K562 (cell line): ENCODE results near the gene NECTIN4. TPM values are rescaled to one million over a fixed set of nuclear protein-coding genes. Genes with fewer than 3 reads are reported as not detected.

Experiments used
- ARID1B ChIP-seq: fragments of 450-650 bp; IDR thresholded peaks from 2 replicates; pipeline ENCODE4 v1.6.1; 2016; ENCODE audit warnings: antibody characterized with exemption, mild to moderate bottlenecking, inconsistent platforms
- ASH1L ChIP-seq: fragments of 450-650 bp; IDR thresholded peaks from 2 replicates; pipeline ENCODE4 v1.6.1; 2018; ENCODE audit warnings: borderline replicate concordance, mild to moderate bottlenecking, low read depth; ENCODE audit not compliant: partially characterized antibody
- BHLHE40 ChIP-seq: IDR thresholded peaks from 2 replicates; pipeline ENCODE4 v1.6.1; 2011; ENCODE audit warnings: low read length, improper control_type of control experiment
- CAMTA2 ChIP-seq: fragments of 250-450 bp; sonication (Bioruptor Pico); conservative IDR thresholded peaks from 2 replicates; pipeline ENCODE4 v1.5.1; 2022
- CHCHD3 ChIP-seq: fragments of 250-450 bp; sonication (Bioruptor Pico); IDR thresholded peaks from 2 replicates; pipeline ENCODE4 v2.1.2; 2022; ENCODE audit warnings: mild to moderate bottlenecking
- HDAC1 ChIP-seq, 2 experiments: fragments of 450-650 bp; IDR thresholded peaks; 2 replicates each; pipeline ENCODE4 v1.6.1; 2016 to 2017; ENCODE audit warnings: inconsistent platforms in 1 of 2, mild to moderate bottlenecking in 1 of 2, moderate library complexity in 1 of 2
- HES1 ChIP-seq: fragments of 450-650 bp; IDR thresholded peaks from 2 replicates; pipeline ENCODE4 v1.6.1; 2016; ENCODE audit warnings: low read depth, mild to moderate bottlenecking, moderate library complexity
- KLF10 ChIP-seq: fragments of 250-450 bp; sonication (Bioruptor Pico); IDR thresholded peaks from 2 replicates; pipeline ENCODE4 v1.6.1; 2021; ENCODE audit warnings: matching md5 sums
- MAZ ChIP-seq, 2 experiments: fragments of 450-650 bp in 1 of 2; sonication (generic) in 1 of 2; formaldehyde crosslinking; IDR thresholded peaks in 1 of 2; conservative IDR thresholded peaks in 1 of 2; 2 replicates each; pipeline versions ENCODE4 v1.4.0 to v1.5.0; 2020; ENCODE audit warnings: mild to moderate bottlenecking in 1 of 2, missing genetic modification reagents in 1 of 2
- MXI1 ChIP-seq: IDR thresholded peaks from 2 replicates; pipeline ENCODE4 v1.6.1; 2011; ENCODE audit warnings: low read depth, mild to moderate bottlenecking, improper control_type of control experiment, low read length
- NR2C2 ChIP-seq, 2 experiments: fragments of 200-800 bp in 1 of 2; sonication (Bioruptor generic) in 1 of 2; sonication (generic) in 1 of 2; formaldehyde crosslinking in 1 of 2; IDR thresholded peaks; 2 replicates each; pipeline versions ENCODE4 v1.6.1 to v1.8.0; 2016 to 2022; ENCODE audit warnings: mild to moderate bottlenecking in 1 of 2, missing compliant biosample characterization in 1 of 2, missing genetic modification characterization in 1 of 2, missing genetic modification reagents in 1 of 2
- NRF1 ChIP-seq, 2 experiments: fragments of 450-650 bp; IDR thresholded peaks in 1 of 2; conservative IDR thresholded peaks in 1 of 2; 2 replicates each; pipeline ENCODE4 v1.6.1; 2014; ENCODE audit warnings: mild to moderate bottlenecking in 2 of 2
- RB1 ChIP-seq: fragments of 450-650 bp; IDR thresholded peaks from 2 replicates; pipeline ENCODE4 v1.6.1; 2017; ENCODE audit warnings: low read depth, mild to moderate bottlenecking
- RBM22 ChIP-seq: fragments of 200-400 bp; formaldehyde crosslinking; IDR thresholded peaks from 2 replicates; pipeline ENCODE4 v1.6.1; 2018; ENCODE audit warnings: low read length, low read depth; ENCODE audit not compliant: poor library complexity, severe bottlenecking
- STAT5B ChIP-seq: fragments of 250-450 bp; sonication (Bioruptor Pico); IDR thresholded peaks from 2 replicates; pipeline ENCODE4 v1.8.0; 2021; ENCODE audit warnings: mild to moderate bottlenecking, inconsistent platforms
- TCF7 ChIP-seq: sonication (generic); IDR thresholded peaks from 2 replicates; pipeline ENCODE4 v1.6.1; 2016; ENCODE audit warnings: antibody characterized with exemption, borderline replicate concordance
- ZBTB40 ChIP-seq, 2 experiments: fragments of 450-650 bp in 1 of 2; sonication (generic) in 1 of 2; formaldehyde crosslinking in 1 of 2; IDR thresholded peaks; 2 replicates each; pipeline versions ENCODE4 v1.7.1 to v1.9.0; 2016 to 2022; ENCODE audit warnings: inconsistent platforms in 1 of 2, mild to moderate bottlenecking in 1 of 2, missing genetic modification reagents in 1 of 2
- ZFP1 ChIP-seq: fragments of 450-650 bp; formaldehyde crosslinking; IDR thresholded peaks from 2 replicates; pipeline ENCODE4 v1.4.0; 2020; ENCODE audit warnings: mild to moderate bottlenecking, mixed read lengths
- ZNF316 ChIP-seq: fragments of 450-650 bp; IDR thresholded peaks from 2 replicates; pipeline ENCODE4 v1.6.1; 2016
- polyA plus RNA-seq, 8 experiments: library from polyadenylated mRNA; depleted of rRNA in 4 of 8; stranded (reverse) in 5 of 8; unstranded in 3 of 8; fragments of >200 nt; fragmentation: Nextera tagmentation in 2 of 8; fragmentation: Illumina TruSeq in 1 of 8; extraction: Ambion mirVana in 2 of 8; extraction: Trizol in 1 of 8; gene quantifications; 2 replicates each; pipeline versions ENCODE4 v1.2.1 to v1.2.3, GENCODE V29; 2011 to 2014; ENCODE audit warnings: inconsistent platforms in 1 of 8, missing spikeins in 1 of 8
- total RNA-seq, 7 experiments: library from RNA; depleted of rRNA in 6 of 7; stranded (reverse); fragments of >200 nt in 6 of 7; fragmentation: Illumina TruSeq in 2 of 7; extraction: Trizol in 2 of 7; gene quantifications; 2 replicates each; pipeline versions ENCODE4 v1.2.1 to v1.2.3, GENCODE V29; 2011 to 2021; ENCODE audit warnings: low replicate concordance in 1 of 7

The NECTIN4 gene
- total and polyA plus RNA-seq, 9 of the 15 experiments (the other 6 are each of a cell fraction or from before 2014, with no cell fraction given), result 0.01 to 0.09 TPM; not detected in 7

- TF ChIP-seq ZBTB40 (IDR thresholded peaks at IDR 0.05), result peak; percentile 32
- TF ChIP-seq ZBTB40 (CRISPR knock-in tag; IDR thresholded peaks at IDR 0.05), result no peak
- TF ChIP-seq NR2C2 (CRISPR knock-in tag; IDR thresholded peaks at IDR 0.05), result no peak
- peak; percentile 76; the same call in 1 of the 2 replicates for TF ChIP-seq NR2C2 (tag; IDR thresholded peaks at IDR 0.05)
- TF ChIP-seq HDAC1 (IDR thresholded peaks at IDR 0.05), result no peak; a peak in 2 of 4 replicates
- no peak for TF ChIP-seq CHCHD3 (CRISPR knock-in tag)
- TF ChIP-seq CAMTA2 (CRISPR knock-in tag), result no peak
- peak; percentile 87 for TF ChIP-seq ASH1L
- no peak for TF ChIP-seq ZFP1
- no peak for TF ChIP-seq RBM22
- 0 out of 2 replicates have a peak, but pooled peaks have one; percentile 21 for TF ChIP-seq MXI1
- no peak for TF ChIP-seq ZNF316
- TF ChIP-seq TCF7, result no peak
- no peak for TF ChIP-seq RB1
- TF ChIP-seq MAZ (CRISPR knock-in tag; conservative IDR thresholded peaks at IDR 0.05 in 1 of 2, IDR thresholded peaks at IDR 0.05 in 1 of 2), result no peak
- peak; percentile 66 to 77 for TF ChIP-seq NRF1 (conservative IDR thresholded peaks at IDR 0.05 in 1 of 2, IDR thresholded peaks at IDR 0.05 in 1 of 2)
- TF ChIP-seq BHLHE40, result peak; percentile 49
- no peak for TF ChIP-seq ARID1B
- TF ChIP-seq HES1, result no peak
- no peak for TF ChIP-seq KLF10 (CRISPR knock-in tag)
- no peak for TF ChIP-seq STAT5B (CRISPR knock-in tag)
These were observed 68.0 kb downstream of the NECTIN4 start (continued) for GRCh38 chr1:161021165-161021969.
